GM12878 (cell line): ENCODE results near the gene COL23A1. TPM values are rescaled to one million over a fixed set of nuclear protein-coding genes. Genes with fewer than 3 reads are reported as not detected.

Experiments used
- ATAC-seq: fragments of 200-7000 bp; cut with Tn5 transposase; 3 replicates; pipeline ENCODE4 v1.9.1; 2020; ENCODE audit warnings: mild to moderate bottlenecking, moderate library complexity
- BruUV-seq: library from RNA; stranded (reverse); fragments of 400-500 nt; replicated peaks from 2 replicates; lab custom pipeline; 2021; lab: Mats Ljungman, UMichigan
- CTCF ChIA-PET: fragments of 300-600 bp; sonication (Branson Sonifier 250); formaldehyde crosslinking; extraction: SDS; loops from one replicate; lab custom pipeline; 2021; ENCODE audit warnings: inconsistent platforms; lab: Yijun Ruan, JAX
- POLR2A ChIA-PET: fragments of 350-600 bp; formaldehyde crosslinking; extraction: SDS; loops from one replicate; lab custom pipeline; 2021; ENCODE audit warnings: inconsistent platforms; lab: Charles Lee
- RAD21 ChIA-PET: fragments of 300-600 bp; sonication (Branson Sonifier 250); formaldehyde crosslinking; loops from one replicate; lab custom pipeline; 2023; ENCODE audit warnings: antibody characterized with exemption; ENCODE audit not compliant: unreplicated experiment; lab: Charles Lee
- SMC1A ChIA-PET: fragments of 300-600 bp; sonication (Branson Sonifier 250); formaldehyde crosslinking; loops from one replicate; lab custom pipeline; 2023; ENCODE audit not compliant: unreplicated experiment, uncharacterized antibody; lab: Charles Lee
- DNase-seq: peaks from one replicate; pipeline ENCODE4 v3.0.0-alpha.2; 2011; ENCODE audit warnings: low read depth, low spot score
- FAIRE-seq: peaks from 3 replicates; lab custom pipeline; 2011; peaks lifted over from hg19 to GRCh38; lab: Jason Lieb, UNC
- H2AFZ ChIP-seq: 2 replicates; pipeline ENCODE4 v1.6.0; 2011; ENCODE audit warnings: low read depth, low read length, control low read depth; ENCODE audit not compliant: control insufficient read depth
- H3K27ac ChIP-seq: 2 replicates; pipeline ENCODE4 v1.5.1; 2011; ENCODE audit warnings: control low read depth; ENCODE audit not compliant: control insufficient read depth, insufficient read depth
- H3K27me3 ChIP-seq, 2 experiments: replicated peaks in 1 of 2; 2 replicates each; pipeline versions ENCODE4 v1.6.0 to v1.6.1; 2011; ENCODE audit warnings: low read length in 1 of 2; ENCODE audit not compliant: control insufficient read depth in 2 of 2, insufficient read depth in 2 of 2
- H3K36me3 ChIP-seq, 2 experiments: 2 replicates each; pipeline ENCODE4 v1.5.1; 2011; ENCODE audit warnings: low read length in 1 of 2; ENCODE audit not compliant: control insufficient read depth in 2 of 2, insufficient read depth in 2 of 2
- H3K4me1 ChIP-seq: 2 replicates; pipeline ENCODE4 v1.6.1; 2011; ENCODE audit warnings: mild to moderate bottlenecking, low read length, moderate library complexity, mixed read lengths; ENCODE audit not compliant: control insufficient read depth, insufficient read depth
- H3K4me2 ChIP-seq: 2 replicates; pipeline ENCODE4 v1.6.0; 2011; ENCODE audit warnings: control low read depth; ENCODE audit not compliant: control insufficient read depth, insufficient read depth
- H3K4me3 ChIP-seq: fragments of 200-600 bp; sonication (generic); 2 replicates; pipeline ENCODE4 v1.5.1; 2016
- H3K79me2 ChIP-seq: 2 replicates; pipeline ENCODE4 v1.6.0; 2011; ENCODE audit warnings: low read length; ENCODE audit not compliant: control insufficient read depth, insufficient read depth
- H3K9ac ChIP-seq: 2 replicates; pipeline ENCODE4 v1.8.0; 2011; ENCODE audit warnings: low read length, control low read depth, mixed read lengths; ENCODE audit not compliant: control insufficient read depth, insufficient read depth
- H3K9me3 ChIP-seq: replicated peaks from 3 replicates; pipeline ENCODE4 v1.5.1; 2011; ENCODE audit warnings: mild to moderate bottlenecking, low read length; ENCODE audit not compliant: control insufficient read depth, insufficient read depth
- H4K20me1 ChIP-seq: 2 replicates; pipeline ENCODE4 v1.6.0; 2011; ENCODE audit not compliant: control insufficient read depth, insufficient read depth
- BCL3 ChIP-seq: IDR thresholded peaks from 2 replicates; pipeline ENCODE4 v1.6.1; 2011; ENCODE audit warnings: borderline replicate concordance, low read depth, mild to moderate bottlenecking, moderate library complexity, low read length; ENCODE audit not compliant: insufficient read depth, poor library complexity, severe bottlenecking
- EZH2 ChIP-seq: IDR thresholded peaks from 2 replicates; pipeline ENCODE4 v1.6.1; 2012; ENCODE audit warnings: low read depth, mild to moderate bottlenecking, control low read depth, inconsistent platforms, low read length, borderline replicate concordance; ENCODE audit not compliant: control insufficient read depth
- HDAC2 ChIP-seq: fragments of 200-600 bp; sonication (generic); IDR thresholded peaks from 2 replicates; pipeline ENCODE4 v1.6.1; 2017
- MEF2A ChIP-seq: IDR thresholded peaks from 2 replicates; pipeline ENCODE4 v1.6.1; 2011; ENCODE audit warnings: low read depth, mild to moderate bottlenecking, low read length, moderate library complexity; ENCODE audit not compliant: insufficient read depth
- NFIC ChIP-seq: IDR thresholded peaks from 2 replicates; pipeline ENCODE4 v1.6.1; 2012; ENCODE audit warnings: low read depth, mild to moderate bottlenecking, inconsistent platforms, low read length, moderate library complexity
- NFYB ChIP-seq: IDR thresholded peaks from 2 replicates; pipeline ENCODE4 v1.6.1; 2011; ENCODE audit warnings: low read depth, mild to moderate bottlenecking, low read length, improper control_type of control experiment, moderate library complexity; ENCODE audit not compliant: insufficient read depth
- PAX8 ChIP-seq: fragments of 450-650 bp; IDR thresholded peaks from 2 replicates; pipeline ENCODE4 v1.6.1; 2017; ENCODE audit warnings: mild to moderate bottlenecking, moderate library complexity
- SMAD1 ChIP-seq: fragments of 450-650 bp; IDR thresholded peaks from 2 replicates; pipeline ENCODE4 v1.6.1; 2018; ENCODE audit warnings: mild to moderate bottlenecking, low read depth; ENCODE audit not compliant: partially characterized antibody
- WRNIP1 ChIP-seq: IDR thresholded peaks from 2 replicates; pipeline ENCODE4 v1.6.1; 2011; ENCODE audit warnings: low read depth, low read length, improper control_type of control experiment, borderline replicate concordance
- WGBS: methylation state at CpG from one replicate; pipeline ENCODE4 v1.1.6; 2016; ENCODE audit warnings: low lambda C conversion rate; ENCODE audit not compliant: insufficient replicate concordance, insufficient coverage; ENCODE audit errors: missing lambda C conversion rate; 5-methylcytosine and 5-hydroxymethylcytosine counted together
- in situ Hi-C: fragments of 300-500 bp; cut with MboI; formaldehyde crosslinking; loops from 9 replicates; pipeline ENCODE4 v1.14.3; 2018; ENCODE audit warnings: mixed read lengths
- intact Hi-C: fragments of 100-400 bp; cut with micrococcal nuclease; formaldehyde crosslinking; loops from one replicate; pipeline ENCODE4 v1.14.2; 2022; ENCODE audit not compliant: unreplicated experiment
- polyA plus RNA-seq, 11 experiments: library from polyadenylated mRNA; depleted of rRNA in 4 of 11; unstranded in 6 of 11; stranded (reverse) in 5 of 11; fragments of >200 nt; fragmentation: Nextera tagmentation in 4 of 11; fragmentation: Illumina TruSeq in 1 of 11; extraction: Ambion mirVana in 4 of 11; extraction: Trizol in 1 of 11; gene quantifications; 1 replicate in 1 of 11; 2 replicates in 10 of 11; pipeline versions ENCODE4 v1.2.1 to v1.2.3, GENCODE V29; 2011 to 2016; ENCODE audit warnings: inconsistent platforms in 2 of 11, missing spikeins in 2 of 11, low read depth in 1 of 11
- total RNA-seq, 4 experiments: library from RNA; depleted of rRNA in 3 of 4; stranded (reverse); fragments of >200 nt in 3 of 4; fragmentation: Illumina TruSeq in 1 of 4; extraction: Trizol in 1 of 4; gene quantifications; 2 replicates each; pipeline versions ENCODE4 v1.2.1 to v1.2.3, GENCODE V29; 2013 to 2021
- TF ChIP-seq, protein P1 (sequence below): fragments of 450-650 bp; IDR thresholded peaks from 2 replicates; pipeline ENCODE4 v1.6.1; 2017; ENCODE audit warnings: mild to moderate bottlenecking, moderate library complexity
- TF ChIP-seq, protein P2 (sequence below): fragments of 450-650 bp; IDR thresholded peaks from 2 replicates; pipeline ENCODE4 v1.6.1; 2016; ENCODE audit warnings: mild to moderate bottlenecking

Gene COL23A1
- total and polyA plus RNA-seq, 10 of the 15 experiments (the other 5 are each of a cell fraction or from before 2014, with no cell fraction given) = 0.03 to 0.83 (median 0.09) TPM; not detected in 5

DNA sequence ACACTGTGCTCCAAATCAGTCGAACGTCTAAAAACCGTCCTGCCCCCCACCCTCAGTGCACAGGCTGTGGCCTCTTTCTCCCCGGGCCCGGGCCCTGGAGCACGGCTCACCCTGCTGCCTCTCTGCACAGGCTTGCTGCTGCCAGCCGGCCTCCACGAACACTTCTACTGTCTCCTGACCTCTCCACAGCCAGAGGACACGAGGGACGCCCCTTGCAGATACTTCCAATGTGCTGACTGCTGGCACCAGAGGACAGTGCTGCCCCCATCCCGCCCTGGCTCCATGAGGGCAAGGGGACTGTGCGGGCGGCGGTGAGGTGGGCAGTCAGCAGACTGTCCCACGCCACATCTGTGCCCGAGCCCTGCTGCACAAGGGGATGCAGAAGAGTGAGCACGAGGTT lies 174.8 kb downstream of the COL23A1 start:
- POLR2A ChIA-PET = no interaction called here
- Histone ChIP-seq H4K20me1 (no peaks in the 10 kb centered on the region), H3K79me2 (no peaks in the 10 kb centered on the region), H3K4me1 (no peaks in the 10 kb centered on the region), H3K9me3 (no peaks in the 10 kb centered on the region), H3K4me3 (no peak overlapping the region), H3K27me3 (0 out of 4 replicates have a peak, but pooled peaks cover 0 to 1% of the 10 kb centered on the region in 2 experiments), H3K9ac (no peak overlapping the region), H3K27ac (no peak overlapping the region), H3K36me3 (no peaks in the 10 kb centered on the region), H3K4me2 (no peak overlapping the region), H2AFZ (no peak overlapping the region)
- no peak for ATAC-seq
- CTCF ChIA-PET = no interaction called here
- TF ChIP-seq NFIC (no peak), HDAC2 (no peak), BCL3 (no peak), WRNIP1 (no peak), EZH2 (no peak), SMAD1 (no peak), NFYB (no peak), PAX8 (no peak), MEF2A (no peak)
- TF ChIP-seq, protein P1, sequence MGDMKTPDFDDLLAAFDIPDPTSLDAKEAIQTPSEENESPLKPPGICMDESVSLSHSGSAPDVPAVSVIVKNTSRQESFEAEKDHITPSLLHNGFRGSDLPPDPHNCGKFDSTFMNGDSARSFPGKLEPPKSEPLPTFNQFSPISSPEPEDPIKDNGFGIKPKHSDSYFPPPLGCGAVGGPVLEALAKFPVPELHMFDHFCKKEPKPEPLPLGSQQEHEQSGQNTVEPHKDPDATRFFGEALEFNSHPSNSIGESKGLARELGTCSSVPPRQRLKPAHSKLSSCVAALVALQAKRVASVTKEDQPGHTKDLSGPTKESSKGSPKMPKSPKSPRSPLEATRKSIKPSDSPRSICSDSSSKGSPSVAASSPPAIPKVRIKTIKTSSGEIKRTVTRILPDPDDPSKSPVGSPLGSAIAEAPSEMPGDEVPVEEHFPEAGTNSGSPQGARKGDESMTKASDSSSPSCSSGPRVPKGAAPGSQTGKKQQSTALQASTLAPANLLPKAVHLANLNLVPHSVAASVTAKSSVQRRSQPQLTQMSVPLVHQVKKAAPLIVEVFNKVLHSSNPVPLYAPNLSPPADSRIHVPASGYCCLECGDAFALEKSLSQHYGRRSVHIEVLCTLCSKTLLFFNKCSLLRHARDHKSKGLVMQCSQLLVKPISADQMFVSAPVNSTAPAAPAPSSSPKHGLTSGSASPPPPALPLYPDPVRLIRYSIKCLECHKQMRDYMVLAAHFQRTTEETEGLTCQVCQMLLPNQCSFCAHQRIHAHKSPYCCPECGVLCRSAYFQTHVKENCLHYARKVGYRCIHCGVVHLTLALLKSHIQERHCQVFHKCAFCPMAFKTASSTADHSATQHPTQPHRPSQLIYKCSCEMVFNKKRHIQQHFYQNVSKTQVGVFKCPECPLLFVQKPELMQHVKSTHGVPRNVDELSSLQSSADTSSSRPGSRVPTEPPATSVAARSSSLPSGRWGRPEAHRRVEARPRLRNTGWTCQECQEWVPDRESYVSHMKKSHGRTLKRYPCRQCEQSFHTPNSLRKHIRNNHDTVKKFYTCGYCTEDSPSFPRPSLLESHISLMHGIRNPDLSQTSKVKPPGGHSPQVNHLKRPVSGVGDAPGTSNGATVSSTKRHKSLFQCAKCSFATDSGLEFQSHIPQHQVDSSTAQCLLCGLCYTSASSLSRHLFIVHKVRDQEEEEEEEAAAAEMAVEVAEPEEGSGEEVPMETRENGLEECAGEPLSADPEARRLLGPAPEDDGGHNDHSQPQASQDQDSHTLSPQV = no peak
- TF ChIP-seq, protein P2, sequence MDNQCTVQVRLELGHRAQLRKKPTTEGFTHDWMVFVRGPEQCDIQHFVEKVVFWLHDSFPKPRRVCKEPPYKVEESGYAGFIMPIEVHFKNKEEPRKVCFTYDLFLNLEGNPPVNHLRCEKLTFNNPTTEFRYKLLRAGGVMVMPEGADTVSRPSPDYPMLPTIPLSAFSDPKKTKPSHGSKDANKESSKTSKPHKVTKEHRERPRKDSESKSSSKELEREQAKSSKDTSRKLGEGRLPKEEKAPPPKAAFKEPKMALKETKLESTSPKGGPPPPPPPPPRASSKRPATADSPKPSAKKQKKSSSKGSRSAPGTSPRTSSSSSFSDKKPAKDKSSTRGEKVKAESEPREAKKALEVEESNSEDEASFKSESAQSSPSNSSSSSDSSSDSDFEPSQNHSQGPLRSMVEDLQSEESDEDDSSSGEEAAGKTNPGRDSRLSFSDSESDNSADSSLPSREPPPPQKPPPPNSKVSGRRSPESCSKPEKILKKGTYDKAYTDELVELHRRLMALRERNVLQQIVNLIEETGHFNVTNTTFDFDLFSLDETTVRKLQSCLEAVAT = no peak
- DNase-seq = no peak
- in situ Hi-C loops (no loop called here), intact Hi-C loops (no loop called here)
- RAD21 ChIA-PET = no interaction called here
- whole genome bisulfite sequencing = 29% methylated on average over 17 of the region's 17 CpGs
- SMC1A ChIA-PET = no interaction called here
- FAIRE-seq = no peak
- no TSS peak for BruUV-seq
